SU-DHL-6 (cell line): ENCODE data around the gene SLC25A4.

Experiments
- H2AFZ ChIP-seq: fragments of 200-600 bp; sonication (generic); 2 replicates; pipeline ENCODE4 v1.6.1; 2014; ENCODE audit warnings: low read depth, mild to moderate bottlenecking, moderate library complexity, mixed read lengths, antibody characterized with exemption, low read length; ENCODE audit not compliant: severe bottlenecking
- H3F3A ChIP-seq: fragments of 200-600 bp; shearing (Covaris generic); 2 replicates; pipeline ENCODE4 v1.6.0; 2016; ENCODE audit warnings: antibody characterized with exemption, mild to moderate bottlenecking; ENCODE audit not compliant: insufficient read depth
- H3K27ac ChIP-seq: fragments of 200-600 bp; sonication (generic); 2 replicates; pipeline ENCODE4 v1.5.1; 2016; ENCODE audit warnings: low read depth, mild to moderate bottlenecking, low read length, moderate library complexity, mixed read lengths
- H3K27me3 ChIP-seq: fragments of 200-600 bp; sonication (generic), shearing (Covaris generic); 2 replicates; pipeline ENCODE4 v1.6.0; 2014; ENCODE audit warnings: mild to moderate bottlenecking, low read length
- H3K36me3 ChIP-seq: fragments of 200-600 bp; sonication (generic); 2 replicates; pipeline ENCODE4 v1.6.1; 2014; ENCODE audit warnings: mild to moderate bottlenecking, low read length, mixed read lengths
- H3K4me2 ChIP-seq: fragments of 300-600, 200-600 bp; shearing (Covaris generic), sonication (generic); 2 replicates; pipeline ENCODE4 v1.6.0; 2014; ENCODE audit warnings: low read length, low read depth, mild to moderate bottlenecking; ENCODE audit not compliant: poor library complexity, severe bottlenecking
- H3K4me3 ChIP-seq: fragments of 200-600 bp; sonication (generic); 2 replicates; pipeline ENCODE4 v1.5.1; 2014; ENCODE audit warnings: antibody characterized with exemption, low read length, mild to moderate bottlenecking, mixed read lengths; ENCODE audit not compliant: insufficient read depth, poor library complexity, severe bottlenecking
- H3K79me2 ChIP-seq: fragments of 200-600 bp; sonication (generic); 2 replicates; pipeline ENCODE4 v1.6.1; 2014; ENCODE audit warnings: mild to moderate bottlenecking, low read length, moderate library complexity; ENCODE audit not compliant: insufficient read depth
- H3K9ac ChIP-seq: fragments of 200-600 bp; sonication (generic); 2 replicates; pipeline ENCODE4 v1.7.0; 2014; ENCODE audit warnings: mild to moderate bottlenecking, low read length
- H3K9me2 ChIP-seq: fragments of 200-600 bp; sonication (generic); replicated peaks from 2 replicates; pipeline ENCODE4 v1.6.1; 2014; ENCODE audit warnings: low read length; ENCODE audit not compliant: insufficient read depth
- H3K9me3 ChIP-seq: fragments of 200-600 bp; sonication (generic); 2 replicates; pipeline ENCODE4 v1.6.1; 2014; ENCODE audit warnings: low read length, mixed read lengths; ENCODE audit not compliant: insufficient read depth
- H4K20me1 ChIP-seq: fragments of 200-600 bp; sonication (generic); 2 replicates; pipeline ENCODE4 v1.6.1; 2014; ENCODE audit warnings: low read depth, mild to moderate bottlenecking, antibody characterized with exemption, low read length, moderate library complexity, mixed read lengths
- EZH2phosphoT487 ChIP-seq: fragments of 200-600 bp; sonication (generic), shearing (Covaris generic); conservative IDR thresholded peaks from 2 replicates; pipeline ENCODE4 v1.6.1; 2018; ENCODE audit warnings: mild to moderate bottlenecking, antibody characterized with exemption, low read length, moderate library complexity, mixed read lengths
- TF ChIP-seq, protein P1 (sequence below): fragments of 200-600 bp; sonication (generic); IDR thresholded peaks from one replicate; pipeline ENCODE4 v1.5.1; 2017; ENCODE audit warnings: antibody characterized with exemption, mild to moderate bottlenecking, low read length, moderate library complexity; ENCODE audit not compliant: insufficient read depth, poor library complexity, severe bottlenecking

Gene SLC25A4

DNA sequence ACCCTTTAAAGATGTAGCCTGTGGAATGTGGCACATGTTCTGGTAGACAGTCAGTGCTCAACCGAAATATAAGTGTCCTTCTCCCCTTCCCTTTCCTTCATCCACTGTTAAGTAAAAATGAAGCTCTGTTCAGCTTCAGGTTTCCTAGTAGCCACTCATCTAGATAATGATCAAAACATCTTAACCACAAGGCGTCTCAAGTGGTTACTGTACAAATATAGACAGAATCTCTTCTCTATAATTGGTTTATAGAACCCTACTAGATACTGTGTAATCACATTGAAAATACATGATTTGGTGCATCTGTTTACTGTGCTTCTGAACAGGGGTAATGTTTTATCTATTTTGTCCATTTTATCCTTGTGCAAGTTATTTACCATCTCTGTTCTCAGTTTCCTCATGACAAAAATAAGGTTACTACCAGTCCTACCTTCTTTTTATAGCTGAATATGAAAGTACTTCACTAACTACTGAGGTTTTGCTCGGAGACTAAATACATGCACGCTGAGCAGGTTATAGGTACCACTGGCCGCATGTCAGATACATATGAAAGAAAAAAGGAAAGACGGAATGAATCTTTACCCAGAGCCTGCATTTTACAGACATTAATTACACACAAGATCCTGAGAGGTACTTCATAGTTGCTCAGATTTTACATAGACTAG, 20.3 kb upstream of the SLC25A4 start:
- no peaks in the 10 kb centered on the region for H4K20me1 ChIP-seq
- no peak overlapping the region for H3K4me2 ChIP-seq
- H3K27me3 ChIP-seq: no peaks in the 10 kb centered on the region
- H3K27ac ChIP-seq: no peak overlapping the region
- no peaks in the 10 kb centered on the region for H3F3A ChIP-seq
- H3K4me3 ChIP-seq: no peak overlapping the region
- no peak overlapping the region for H3K9ac ChIP-seq
- H3K9me3 ChIP-seq: no peaks in the 10 kb centered on the region
- no peaks in the 10 kb centered on the region for H3K9me2 ChIP-seq
- TF ChIP-seq, protein P1, sequence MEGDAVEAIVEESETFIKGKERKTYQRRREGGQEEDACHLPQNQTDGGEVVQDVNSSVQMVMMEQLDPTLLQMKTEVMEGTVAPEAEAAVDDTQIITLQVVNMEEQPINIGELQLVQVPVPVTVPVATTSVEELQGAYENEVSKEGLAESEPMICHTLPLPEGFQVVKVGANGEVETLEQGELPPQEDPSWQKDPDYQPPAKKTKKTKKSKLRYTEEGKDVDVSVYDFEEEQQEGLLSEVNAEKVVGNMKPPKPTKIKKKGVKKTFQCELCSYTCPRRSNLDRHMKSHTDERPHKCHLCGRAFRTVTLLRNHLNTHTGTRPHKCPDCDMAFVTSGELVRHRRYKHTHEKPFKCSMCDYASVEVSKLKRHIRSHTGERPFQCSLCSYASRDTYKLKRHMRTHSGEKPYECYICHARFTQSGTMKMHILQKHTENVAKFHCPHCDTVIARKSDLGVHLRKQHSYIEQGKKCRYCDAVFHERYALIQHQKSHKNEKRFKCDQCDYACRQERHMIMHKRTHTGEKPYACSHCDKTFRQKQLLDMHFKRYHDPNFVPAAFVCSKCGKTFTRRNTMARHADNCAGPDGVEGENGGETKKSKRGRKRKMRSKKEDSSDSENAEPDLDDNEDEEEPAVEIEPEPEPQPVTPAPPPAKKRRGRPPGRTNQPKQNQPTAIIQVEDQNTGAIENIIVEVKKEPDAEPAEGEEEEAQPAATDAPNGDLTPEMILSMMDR: no peak
- TF ChIP-seq EZH2phosphoT487: no peak
- no peak overlapping the region for H2AFZ ChIP-seq
- H3K79me2 ChIP-seq: no peaks in the 10 kb centered on the region
- H3K36me3 ChIP-seq: no peaks in the 10 kb centered on the region

DNA sequence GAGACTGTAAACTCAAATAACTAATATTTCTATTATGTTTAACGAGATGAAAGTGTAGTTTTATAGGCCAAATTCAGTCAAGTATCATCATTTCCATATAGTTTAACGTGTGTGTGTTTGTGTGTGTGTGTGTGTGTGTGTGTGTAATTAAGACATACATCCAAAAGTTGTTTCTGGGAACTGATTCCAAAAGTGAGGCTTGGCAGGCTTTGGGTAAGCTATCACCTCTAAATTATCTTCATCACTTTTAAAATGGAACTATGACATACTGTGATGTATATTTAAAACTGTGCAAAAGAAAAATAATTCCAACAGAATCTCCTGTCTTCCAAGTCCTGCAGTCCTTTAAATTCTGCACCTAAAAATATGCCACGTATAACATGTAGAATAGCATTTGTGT, 19.1 kb upstream of the SLC25A4 start:
- no peaks in the 10 kb centered on the region for H3K9me3 ChIP-seq
- no peaks in the 10 kb centered on the region for H3K9me2 ChIP-seq
- no peaks in the 10 kb centered on the region for H3K27me3 ChIP-seq
- no peaks in the 10 kb centered on the region for H4K20me1 ChIP-seq
- no peaks in the 10 kb centered on the region for H3K36me3 ChIP-seq
- H3K4me3 ChIP-seq: no peak overlapping the region
- H3F3A ChIP-seq: no peaks in the 10 kb centered on the region
- no peak overlapping the region for H3K4me2 ChIP-seq
- H3K27ac ChIP-seq: no peak overlapping the region
- H3K79me2 ChIP-seq: no peaks in the 10 kb centered on the region
- H3K9ac ChIP-seq: no peak overlapping the region
- H2AFZ ChIP-seq: no peak overlapping the region
- TF ChIP-seq, protein P1: no peak
- TF ChIP-seq EZH2phosphoT487: no peak

DNA sequence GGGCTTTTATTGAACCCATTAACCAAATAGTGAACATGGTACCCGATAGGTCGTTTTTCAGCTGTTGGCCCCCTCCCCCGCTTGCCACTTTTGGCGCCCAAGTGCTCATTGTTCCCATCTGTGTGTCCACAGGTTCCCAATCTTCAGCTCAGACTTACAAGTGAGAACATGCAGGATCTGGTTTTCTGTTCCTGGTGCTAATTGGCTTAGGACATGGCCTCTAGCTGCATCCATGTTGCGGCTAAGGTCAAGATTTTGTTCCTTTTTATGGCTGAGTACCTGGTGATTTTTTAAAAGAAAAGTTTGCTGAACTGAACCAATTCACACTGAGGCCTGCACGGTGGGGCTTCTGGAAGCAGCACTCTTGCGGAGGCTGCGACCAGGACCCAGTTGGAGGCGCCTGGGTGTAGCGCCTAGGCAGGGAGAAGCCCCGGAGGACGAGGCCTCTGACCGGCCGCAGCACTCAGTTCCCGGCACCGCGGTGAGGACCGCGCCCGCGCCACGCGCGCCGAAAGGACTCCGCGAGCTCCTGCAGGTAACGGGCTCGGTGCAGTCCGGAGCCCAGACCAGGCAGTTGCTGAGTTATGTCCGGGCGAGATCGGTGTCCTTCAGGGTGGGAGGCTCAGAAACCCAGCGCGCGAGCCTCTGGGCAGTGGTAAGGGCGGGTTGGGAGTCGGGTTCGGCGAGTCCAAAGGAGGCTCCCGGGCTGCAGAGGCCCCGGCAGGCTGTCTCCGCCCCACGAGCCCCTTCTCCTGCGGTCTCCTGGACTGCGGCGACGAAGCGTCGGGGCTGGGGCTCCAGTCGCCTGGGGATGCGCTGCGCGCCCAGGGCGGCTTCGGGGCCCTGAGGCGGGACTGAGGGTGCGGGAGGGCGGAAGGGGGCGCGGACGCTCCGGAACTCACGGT, 15.8 kb upstream of the SLC25A4 start:
- Histone ChIP-seq H3K27me3 (no peaks in the 10 kb centered on the region), H3K9me2 (no peaks in the 10 kb centered on the region), H3K27ac (no peak overlapping the region), H2AFZ (no peak overlapping the region), H3K9ac (no peak overlapping the region), H3K4me3 (no peak overlapping the region), H4K20me1 (no peaks in the 10 kb centered on the region), H3K79me2 (no peaks in the 10 kb centered on the region), H3F3A (no peaks in the 10 kb centered on the region), H3K4me2 (no peak overlapping the region), H3K9me3 (no peaks in the 10 kb centered on the region), H3K36me3 (no peaks in the 10 kb centered on the region)
- no peak for TF ChIP-seq EZH2phosphoT487
- TF ChIP-seq, protein P1: no peak
